Panc1 (cell line): Measurements from ENCODE around the gene SRGAP3.

ENCODE experiments used
- REST ChIP-seq, 2 experiments: IDR thresholded peaks; 2 replicates each; pipeline ENCODE4 v1.6.1; 2011 to 2012; ENCODE audit warnings: low read depth in 2 of 2, control low read depth in 1 of 2, low read length in 1 of 2, mild to moderate bottlenecking in 1 of 2, moderate library complexity in 1 of 2; ENCODE audit not compliant: insufficient read depth in 1 of 2
- TF ChIP-seq, protein P1 (sequence below): fragments of 450-650 bp; IDR thresholded peaks from 2 replicates; pipeline ENCODE4 v1.5.1; 2017; ENCODE audit warnings: mild to moderate bottlenecking

DNA sequence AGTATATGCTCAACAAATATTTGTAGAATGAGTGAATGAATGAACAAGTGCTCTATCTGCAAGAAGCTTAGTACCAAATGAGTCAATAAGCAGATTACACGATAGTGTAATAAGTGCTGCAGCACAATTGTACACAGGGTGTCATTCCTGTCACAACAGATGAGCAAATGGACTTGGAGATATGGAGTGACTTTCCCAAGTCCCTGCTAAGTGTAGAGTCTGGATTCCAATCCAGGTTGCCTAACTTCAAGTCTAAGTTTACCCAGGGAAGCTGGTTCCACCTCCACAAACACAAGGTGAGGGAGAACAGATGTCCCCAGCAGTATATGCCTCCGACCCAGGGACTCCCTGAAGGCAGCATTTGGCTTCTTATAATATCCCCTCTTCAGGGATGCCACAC, 208.4 kb downstream of the SRGAP3 start:
- TF ChIP-seq, protein P1, sequence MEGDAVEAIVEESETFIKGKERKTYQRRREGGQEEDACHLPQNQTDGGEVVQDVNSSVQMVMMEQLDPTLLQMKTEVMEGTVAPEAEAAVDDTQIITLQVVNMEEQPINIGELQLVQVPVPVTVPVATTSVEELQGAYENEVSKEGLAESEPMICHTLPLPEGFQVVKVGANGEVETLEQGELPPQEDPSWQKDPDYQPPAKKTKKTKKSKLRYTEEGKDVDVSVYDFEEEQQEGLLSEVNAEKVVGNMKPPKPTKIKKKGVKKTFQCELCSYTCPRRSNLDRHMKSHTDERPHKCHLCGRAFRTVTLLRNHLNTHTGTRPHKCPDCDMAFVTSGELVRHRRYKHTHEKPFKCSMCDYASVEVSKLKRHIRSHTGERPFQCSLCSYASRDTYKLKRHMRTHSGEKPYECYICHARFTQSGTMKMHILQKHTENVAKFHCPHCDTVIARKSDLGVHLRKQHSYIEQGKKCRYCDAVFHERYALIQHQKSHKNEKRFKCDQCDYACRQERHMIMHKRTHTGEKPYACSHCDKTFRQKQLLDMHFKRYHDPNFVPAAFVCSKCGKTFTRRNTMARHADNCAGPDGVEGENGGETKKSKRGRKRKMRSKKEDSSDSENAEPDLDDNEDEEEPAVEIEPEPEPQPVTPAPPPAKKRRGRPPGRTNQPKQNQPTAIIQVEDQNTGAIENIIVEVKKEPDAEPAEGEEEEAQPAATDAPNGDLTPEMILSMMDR, result no peak
- no peak for TF ChIP-seq REST (IDR thresholded peaks at IDR 0.05; ENCODE audit: insufficient read depth in 1 of 2, low read depth in 2 of 2, low read length in 1 of 2)
